GM18507 (cell line): ENCODE results near the gene TMEM190.

ENCODE experiments used
- DNase-seq: peaks from one replicate; pipeline ENCODE4 v3.0.0; 2011; ENCODE audit warnings: low read depth; ENCODE audit not compliant: insufficient read length; ENCODE audit errors: extremely low spot score
- FAIRE-seq: peaks from 2 replicates; lab custom pipeline; 2011; peaks lifted over from hg19 to GRCh38; lab: Jason Lieb, UNC

Gene TMEM190

GRCh38 chr19:55348317-55349034, 28.1 kb upstream of the TMEM190 start:
- FAIRE-seq = no peak

GRCh38 chr19:55350620-55351315, 25.9 kb upstream of the TMEM190 start:
- DNase-seq (no peak), FAIRE-seq (no peak)

More at GRCh38 chr19:55348317-55349034, 28.1 kb upstream of the TMEM190 start:
- DNase-seq = no peak

- FAIRE-seq (no peak), DNase-seq (no peak)
Measured at GRCh38 chr19:55352040-55352439, 24.6 kb upstream of the TMEM190 start.

GRCh38 chr19:55352549-55353145, 24.0 kb upstream of the TMEM190 start:
- no peak for FAIRE-seq
- DNase-seq = no peak

GRCh38 chr19:55353356-55353802, 23.2 kb upstream of the TMEM190 start:
- DNase-seq = no peak
- FAIRE-seq = no peak

DNA sequence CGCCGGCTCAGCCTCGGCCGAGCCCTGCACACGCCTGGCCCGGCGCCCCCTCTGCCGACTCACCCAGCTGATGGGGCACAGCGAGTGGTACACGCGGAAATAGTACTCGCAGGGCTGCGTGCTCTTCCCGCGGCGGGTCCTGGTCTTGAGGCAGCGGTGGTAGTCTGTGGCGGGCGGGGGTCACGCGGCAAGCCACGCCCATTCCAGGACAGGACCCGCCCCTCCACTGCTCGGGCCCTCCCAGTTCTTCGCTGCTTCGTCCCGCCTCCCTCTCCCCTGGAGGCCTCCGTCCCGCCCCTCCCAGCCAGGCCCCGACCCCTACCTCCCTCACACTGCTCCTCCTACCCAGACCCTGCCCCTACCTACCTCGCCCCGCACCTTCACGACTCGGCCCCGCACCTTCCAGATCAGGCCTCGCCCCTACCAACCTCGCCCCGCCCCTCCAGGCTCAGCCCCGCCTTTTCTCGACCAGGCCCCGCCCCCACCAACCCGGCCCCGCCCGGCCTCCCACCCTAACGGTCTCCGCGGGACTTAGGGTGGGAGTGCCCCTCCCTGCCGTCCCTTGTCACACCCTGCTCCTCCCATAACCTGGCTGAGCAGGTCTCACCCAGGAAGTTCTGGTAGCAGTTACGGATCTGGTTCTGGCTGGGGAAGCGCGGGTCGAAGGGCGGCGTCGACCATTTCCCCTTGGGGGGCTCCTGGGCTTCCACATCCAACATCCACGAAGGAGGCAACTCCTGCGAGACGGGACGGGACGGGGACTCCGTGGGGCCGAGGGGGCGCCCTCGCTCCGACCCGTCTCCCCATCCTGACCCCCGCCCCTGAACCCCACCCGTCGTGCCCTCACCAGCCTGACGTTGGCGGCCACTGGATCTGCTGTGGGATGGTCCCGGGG, 22.6 kb upstream of the TMEM190 start:
- FAIRE-seq (no peak), DNase-seq (peak; percentile 68)

GRCh38 chr19:55354698-55355212, 21.9 kb upstream of the TMEM190 start, which contains the start of gene COX6B2:
COX6B2 (minus strand) TSS chr19:55354719; CDS start chr19:55354521, 198 bp downstream.
- FAIRE-seq (no peak), DNase-seq (no peak)

DNA sequence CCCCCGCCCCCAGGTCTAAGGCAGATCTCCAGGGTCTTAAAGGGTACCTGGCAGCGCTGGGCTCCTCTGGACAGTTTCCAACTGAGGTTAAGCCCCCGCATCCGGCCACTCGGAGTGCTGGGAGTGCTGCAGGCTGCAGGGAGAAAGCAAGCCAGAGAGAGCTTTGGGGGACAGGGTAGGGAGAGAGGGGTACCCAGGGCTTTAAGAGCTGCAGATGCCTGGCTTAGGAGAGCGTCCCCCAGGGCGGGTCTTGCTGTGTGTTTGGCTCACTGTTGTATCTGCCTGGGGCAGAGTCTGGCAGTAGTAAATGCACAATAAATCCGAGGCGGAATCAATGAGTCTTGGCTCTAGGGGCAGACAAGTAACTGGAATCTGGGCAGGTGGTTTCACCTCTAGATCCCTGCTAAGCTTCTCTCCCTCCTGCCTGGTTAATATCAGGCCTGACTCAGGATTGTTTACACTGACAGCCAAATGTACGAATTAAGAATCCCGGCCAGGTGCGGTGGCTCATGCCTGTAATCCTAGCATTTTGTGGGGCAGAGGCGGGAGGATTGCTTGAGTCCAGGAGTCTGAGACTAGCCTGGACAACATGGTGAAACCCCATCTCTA, 21.3 kb upstream of the TMEM190 start:
- DNase-seq = no peak
- no peak for FAIRE-seq

- DNase-seq (no peak), FAIRE-seq (no peak)
Measured at GRCh38 chr19:55358493-55358892, 18.1 kb upstream of the TMEM190 start.

GRCh38 chr19:55358943-55359908, 17.4 kb upstream of the TMEM190 start:
- no peak for FAIRE-seq
- no peak for DNase-seq

DNA sequence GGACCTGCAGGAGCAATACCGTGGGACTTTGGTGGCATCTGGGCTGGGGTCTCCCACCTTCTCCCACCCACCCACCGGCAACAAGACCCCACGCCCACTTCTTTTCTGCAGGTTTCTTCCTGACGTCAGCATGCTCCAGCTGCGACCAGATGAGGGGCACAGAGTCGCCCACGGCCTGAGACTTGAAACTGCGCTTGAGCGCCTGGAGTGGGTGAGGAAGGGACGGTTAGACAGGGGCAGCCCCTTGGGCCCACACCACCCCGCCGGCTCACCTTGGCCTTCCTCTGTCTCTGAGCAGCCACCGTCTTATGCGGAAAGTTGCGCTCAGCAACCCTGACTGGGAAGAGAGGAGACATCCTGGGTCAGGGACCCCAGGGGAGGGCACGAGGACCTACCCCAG, 15.7 kb upstream of the TMEM190 start:
- FAIRE-seq (no peak), DNase-seq (no peak)

- DNase-seq = no peak
- no peak for FAIRE-seq
Measured at GRCh38 chr19:55362174-55362989, 14.2 kb upstream of the TMEM190 start.

DNA sequence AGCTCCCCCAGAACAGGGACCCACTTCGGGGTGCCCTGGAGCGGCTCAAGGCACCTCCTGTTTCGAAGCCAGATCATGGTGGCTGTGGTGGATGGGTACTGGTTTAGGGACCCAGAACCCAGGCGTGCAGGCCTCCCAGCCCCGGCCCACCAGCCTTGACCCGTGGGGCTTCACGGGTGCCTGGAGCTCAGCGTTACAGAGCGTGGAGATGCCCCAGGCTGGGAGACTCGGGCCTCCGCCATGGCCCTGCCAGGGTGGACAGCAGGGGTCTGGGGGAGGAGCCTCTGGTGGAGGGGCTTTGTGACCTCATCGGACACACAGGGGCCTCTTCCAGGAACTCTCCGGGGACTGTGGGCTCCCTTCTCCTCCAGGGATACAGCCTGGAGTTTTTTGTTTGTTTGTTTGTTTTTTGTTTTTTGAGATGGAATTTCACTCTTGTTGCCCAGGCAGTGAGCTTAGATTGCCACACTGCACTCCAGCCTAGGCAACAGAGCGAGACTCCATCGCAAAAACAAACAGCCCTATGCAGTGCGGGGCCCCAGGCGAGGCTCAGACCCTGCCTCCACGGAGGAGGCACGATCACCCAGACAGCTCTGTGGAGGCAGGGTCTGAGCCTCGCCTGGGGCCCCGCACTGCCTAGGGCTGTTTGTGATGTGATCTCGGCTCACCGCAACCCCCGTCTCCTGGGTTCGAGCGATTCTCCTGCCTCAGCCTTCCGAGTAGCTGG, 13.5 kb upstream of the TMEM190 start, which contains the start of gene GARIN5B:
TSS of gene GARIN5B (minus strand) at position 271 of the 727 bp plus-strand sequence. CDS start at position 77, 194 bp downstream.
- no peak for DNase-seq
- no peak for FAIRE-seq

DNA sequence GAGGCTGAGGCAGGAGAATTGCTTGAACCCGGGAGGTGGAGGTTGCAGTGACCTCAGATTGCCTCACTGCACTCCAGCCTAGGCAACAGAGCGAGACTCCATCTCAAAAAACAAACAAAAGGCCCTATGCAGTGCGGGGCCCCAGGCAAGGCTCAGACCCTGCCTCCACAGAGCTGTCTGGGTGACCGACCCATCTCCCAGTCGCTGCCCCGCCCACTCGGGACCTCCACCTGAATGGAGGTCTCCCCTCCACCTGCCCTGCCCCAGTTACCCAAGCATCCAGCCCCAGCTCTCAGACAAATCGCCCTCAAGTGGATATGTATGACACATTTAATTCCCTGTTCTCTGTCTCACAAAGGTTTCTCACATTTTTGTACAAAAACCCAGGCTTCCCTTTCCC, 11.4 kb upstream of the TMEM190 start:
- DNase-seq (no peak), FAIRE-seq (no peak)

- FAIRE-seq (no peak), DNase-seq (no peak)
Measured at GRCh38 chr19:55365964-55366363, 10.7 kb upstream of the TMEM190 start.

- DNase-seq = no peak
- FAIRE-seq = no peak
Measured at GRCh38 chr19:55366790-55367189, 9.8 kb upstream of the TMEM190 start.
